Measurements from ENCODE around the gene SERPINA9.

DNA sequence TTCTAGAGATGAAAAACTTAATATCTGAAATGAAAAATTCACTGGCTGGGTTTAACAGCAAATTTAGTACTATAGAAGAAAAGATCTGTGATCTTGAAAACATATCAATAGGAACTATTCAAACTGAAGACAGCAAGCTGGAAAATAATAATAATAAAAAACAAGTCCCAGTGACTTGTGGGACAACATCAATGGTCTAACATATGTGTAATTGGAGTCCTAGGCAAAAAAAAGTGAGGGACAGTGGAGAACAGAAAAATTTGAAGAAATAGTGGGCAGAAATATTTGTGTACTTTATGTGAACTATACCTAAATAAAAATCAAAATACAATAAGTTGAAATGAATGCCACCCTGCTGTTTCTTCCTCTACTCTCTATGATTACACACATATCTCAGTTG is 2.4 kb upstream of the SERPINA9 start:
- TF ChIP-seq POLR2A (IDR thresholded peaks at IDR 0.05; ENCODE audit: low read depth) (no peak), POLR2AphosphoS5 (IDR thresholded peaks at IDR 0.05) (no peak), CTCF (IDR thresholded peaks at IDR 0.05) (no peak), EP300 (IDR thresholded peaks at IDR 0.05) (no peak)

All from esophagus muscularis mucosa (tissue), 4 donors.